ENCODE data around the gene GRM7.

GRCh38 chr3:7543294-7543880 is 682.5 kb downstream of the GRM7 start:
- TF ChIP-seq CTCF (conservative IDR thresholded peaks at IDR 0.05; ENCODE audit: low read depth, low read length), result no peak
- TF ChIP-seq CHD1 (IDR thresholded peaks at IDR 0.05; ENCODE audit: low read depth, low read length), result no peak
- no peak for TF ChIP-seq FOS (IDR thresholded peaks at IDR 0.05; ENCODE audit: low read depth, low read length)
- TF ChIP-seq MAZ (IDR thresholded peaks at IDR 0.05; ENCODE audit: borderline replicate concordance, low read depth, low read length), result no peak
- TF ChIP-seq USF2 (IDR thresholded peaks at IDR 0.05; ENCODE audit: low read depth, low read length), result no peak
- no peak for TF ChIP-seq POLR2A (IDR thresholded peaks at IDR 0.05; ENCODE audit: low read depth, low read length)
- no peak for TF ChIP-seq MAFK (IDR thresholded peaks at IDR 0.05; ENCODE audit: low read depth, low read length)
- no peak for TF ChIP-seq SMC3 (IDR thresholded peaks at IDR 0.05; ENCODE audit: low read depth, low read length)
- TF ChIP-seq RAD21 (IDR thresholded peaks at IDR 0.05; ENCODE audit: low read length), result no peak
- no peak for TF ChIP-seq RCOR1 (IDR thresholded peaks at IDR 0.05; ENCODE audit: insufficient replicate concordance, low read length)
- TF ChIP-seq ELK1 (IDR thresholded peaks at IDR 0.05; ENCODE audit: borderline replicate concordance, low read depth, low read length), result no peak
- no peak for TF ChIP-seq RFX5 (IDR thresholded peaks at IDR 0.05; ENCODE audit: low read depth, low read length)
- TF ChIP-seq CEBPB (IDR thresholded peaks at IDR 0.05; ENCODE audit: low read depth, low read length), result no peak

Data from IMR-90 (cell line).